Kidney (tissue), 14 donors: ENCODE measurements around the gene TMOD4. TPM values are rescaled to one million over a fixed set of nuclear protein-coding genes. Genes with fewer than 3 reads are reported as not detected.

ENCODE experiments used
- DNase-seq, 5 donors: peaks; one replicate each; pipeline ENCODE4 v3.0.0-alpha.2; 2013 to 2020
- FAIRE-seq: peaks from 2 replicates; lab custom pipeline; 2012; peaks lifted over from hg19 to GRCh38; lab: Jason Lieb, UNC
- H3K27ac ChIP-seq, 2 donors: one replicate each; pipeline ENCODE4 v1.7.0; 2013; ENCODE audit warnings: low read depth in 2 of 2, low read length in 2 of 2, inconsistent platforms in 1 of 2
- H3K27me3 ChIP-seq: one replicate; pipeline ENCODE4 v1.7.1; 2013; ENCODE audit warnings: low read length, inconsistent platforms; ENCODE audit not compliant: control insufficient read depth, insufficient read depth
- H3K36me3 ChIP-seq, 3 donors: one replicate each; pipeline versions ENCODE4 v1.7.0 to v1.7.1; 2013; ENCODE audit warnings: low read length in 3 of 3, control low read depth in 1 of 3, inconsistent platforms in 1 of 3; ENCODE audit not compliant: insufficient read depth in 3 of 3, control insufficient read depth in 2 of 3
- H3K4me1 ChIP-seq, 3 donors: one replicate each; pipeline versions ENCODE4 v1.7.0 to v1.7.1; 2013; ENCODE audit warnings: low read length in 3 of 3, inconsistent platforms in 1 of 3, low read depth in 1 of 3; ENCODE audit not compliant: control insufficient read depth in 2 of 3, insufficient read depth in 2 of 3
- H3K4me3 ChIP-seq, 3 donors: one replicate each; pipeline versions ENCODE4 v1.7.0 to v1.8.1; 2013; ENCODE audit warnings: low read length in 3 of 3, control low read depth in 1 of 3, inconsistent platforms in 1 of 3
- H3K9ac ChIP-seq, 3 donors: one replicate each; pipeline versions ENCODE4 v1.7.0 to v1.7.1; 2013; ENCODE audit warnings: low read length in 3 of 3, control low read depth in 1 of 3, inconsistent platforms in 1 of 3
- H3K9me3 ChIP-seq, 3 donors: one replicate each; pipeline versions ENCODE4 v1.7.0 to v1.7.1; 2013; ENCODE audit warnings: low read length in 3 of 3, control low read depth in 1 of 3, inconsistent platforms in 1 of 3; ENCODE audit not compliant: control insufficient read depth in 2 of 3, insufficient read depth in 1 of 3
- intact Hi-C: fragments of 100-400 bp; cut with DNase I; formaldehyde crosslinking; loops from one replicate; pipeline ENCODE4 v1.11.1; 2022
- polyA plus RNA-seq: library from polyadenylated mRNA; stranded (reverse); fragments of 350-450 nt; fragmentation: Illumina TruSeq; extraction: RNeasy Lipid Tissue Mini Kit (QIAGEN cat#74804); gene quantifications from one replicate; pipeline ENCODE4 v1.2.3, GENCODE V29; 2014; ENCODE audit warnings: low read depth, low replicate concordance; ENCODE audit not compliant: insufficient read depth
- total RNA-seq: library from RNA; stranded (reverse); fragmentation: NEBNext Ultra II Directional; extraction: Animal tissue kit (Norgen Biotek cat#: 25700); gene quantifications from one replicate; pipeline ENCODE4 v1.2.1, GENCODE V29; 2021
- TF ChIP-seq, protein P1 (sequence below): IDR thresholded peaks from 3 replicates; pipeline ENCODE4 v1.5.1; 2012; ENCODE audit warnings: mild to moderate bottlenecking, moderate library complexity, borderline replicate concordance; ENCODE audit not compliant: insufficient read depth; ENCODE audit errors: extremely low read depth
- donor health status: control.
- donor health status: control.
- donor health status: control.
- donor health status: control.
- donor health status: control.
- donor health status: DM: yes; HTN: yes; CAD: no.
- donor health status: Normal renal cell carcinoma (clear cell type).

TMOD4 gene
- total and polyA plus RNA-seq, 2 donors from 2014 or later: 0.65 to 0.66 TPM

- FAIRE-seq: no peak
- TF ChIP-seq, protein P1, sequence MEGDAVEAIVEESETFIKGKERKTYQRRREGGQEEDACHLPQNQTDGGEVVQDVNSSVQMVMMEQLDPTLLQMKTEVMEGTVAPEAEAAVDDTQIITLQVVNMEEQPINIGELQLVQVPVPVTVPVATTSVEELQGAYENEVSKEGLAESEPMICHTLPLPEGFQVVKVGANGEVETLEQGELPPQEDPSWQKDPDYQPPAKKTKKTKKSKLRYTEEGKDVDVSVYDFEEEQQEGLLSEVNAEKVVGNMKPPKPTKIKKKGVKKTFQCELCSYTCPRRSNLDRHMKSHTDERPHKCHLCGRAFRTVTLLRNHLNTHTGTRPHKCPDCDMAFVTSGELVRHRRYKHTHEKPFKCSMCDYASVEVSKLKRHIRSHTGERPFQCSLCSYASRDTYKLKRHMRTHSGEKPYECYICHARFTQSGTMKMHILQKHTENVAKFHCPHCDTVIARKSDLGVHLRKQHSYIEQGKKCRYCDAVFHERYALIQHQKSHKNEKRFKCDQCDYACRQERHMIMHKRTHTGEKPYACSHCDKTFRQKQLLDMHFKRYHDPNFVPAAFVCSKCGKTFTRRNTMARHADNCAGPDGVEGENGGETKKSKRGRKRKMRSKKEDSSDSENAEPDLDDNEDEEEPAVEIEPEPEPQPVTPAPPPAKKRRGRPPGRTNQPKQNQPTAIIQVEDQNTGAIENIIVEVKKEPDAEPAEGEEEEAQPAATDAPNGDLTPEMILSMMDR: no peak
- H3K9ac ChIP-seq: no peak overlapping the region
These were observed 31.1 kb downstream of the TMOD4 start for GRCh38 chr1:151144474-151145303.

DNA sequence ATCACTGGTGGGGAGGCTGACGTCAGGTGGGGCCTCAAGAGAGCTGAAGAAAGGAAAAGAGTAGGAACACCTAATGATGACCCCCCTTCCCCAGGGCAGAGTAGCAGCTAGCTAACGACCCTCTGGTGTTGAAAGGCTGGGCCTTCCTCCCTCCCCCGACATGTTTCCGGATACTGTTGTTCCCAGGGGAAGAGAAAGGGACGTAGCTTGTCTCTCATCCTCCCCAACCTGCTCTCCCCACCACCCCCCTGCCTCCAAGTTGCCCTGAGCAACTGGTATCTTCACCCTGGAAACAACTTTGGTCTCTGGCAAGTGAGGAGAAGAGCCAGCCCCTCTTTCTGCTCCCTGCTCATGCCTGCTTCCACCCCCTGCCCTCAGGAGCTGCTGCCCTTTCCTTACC is 31.8 kb downstream of the TMOD4 start:
- FAIRE-seq (no peak), DNase-seq (peak in 2 of 5 donors; percentile 43 to 44)
- TF ChIP-seq, protein P1: no peak
- Histone ChIP-seq H3K9ac (no peak overlapping the region), H3K4me1 (peaks cover 0 to 33% (median 16%) of the 10 kb centered on the region in 3 donors), H3K9me3 (no peaks in the 10 kb centered on the region), H3K4me3 (no peak overlapping the region), H3K27me3 (no peaks in the 10 kb centered on the region), H3K36me3 (peaks cover 0 to 2% (median 0%) of the 10 kb centered on the region in 3 donors), H3K27ac (no peak overlapping the region)
- intact Hi-C loops: no loop called here

More at GRCh38 chr1:151144474-151145303, 31.1 kb downstream of the TMOD4 start:
- Histone ChIP-seq H3K27ac (no peak overlapping the region), H3K4me3 (peak overlapping the region in 2 of 3 donors; percentile 24 to 68), H3K27me3 (no peaks in the 10 kb centered on the region), H3K36me3 (peaks cover 0 to 2% (median 0%) of the 10 kb centered on the region in 3 donors), H3K9me3 (no peaks in the 10 kb centered on the region), H3K4me1 (peaks cover 0 to 33% (median 16%) of the 10 kb centered on the region in 3 donors)
- peak in 3 of 5 donors; percentile 34 to 52 (median 44) for DNase-seq
- intact Hi-C loops: no loop called here

GRCh38 chr1:151143057-151143435 is 32.7 kb downstream of the TMOD4 start:
- no peak for DNase-seq
- TF ChIP-seq, protein P1: no peak

More at GRCh38 chr1:151143057-151143435, 32.7 kb downstream of the TMOD4 start:
- Histone ChIP-seq H3K36me3 (peaks cover 0 to 2% (median 0%) of the 10 kb centered on the region in 3 donors), H3K4me3 (no peak overlapping the region), H3K4me1 (peaks cover 0 to 32% (median 16%) of the 10 kb centered on the region in 3 donors), H3K27me3 (no peaks in the 10 kb centered on the region), H3K9ac (no peak overlapping the region), H3K27ac (no peak overlapping the region), H3K9me3 (no peaks in the 10 kb centered on the region)
- FAIRE-seq: no peak
- intact Hi-C loops: no loop called here
